ENCODE results near the gene PRR33. TPM values are rescaled to one million over a fixed set of nuclear protein-coding genes. Genes with fewer than 3 reads are reported as not detected.

Gene PRR33
- total and polyA plus RNA-seq, 7 donors = 0.16 to 8.9 (median 1.6) TPM

DNA sequence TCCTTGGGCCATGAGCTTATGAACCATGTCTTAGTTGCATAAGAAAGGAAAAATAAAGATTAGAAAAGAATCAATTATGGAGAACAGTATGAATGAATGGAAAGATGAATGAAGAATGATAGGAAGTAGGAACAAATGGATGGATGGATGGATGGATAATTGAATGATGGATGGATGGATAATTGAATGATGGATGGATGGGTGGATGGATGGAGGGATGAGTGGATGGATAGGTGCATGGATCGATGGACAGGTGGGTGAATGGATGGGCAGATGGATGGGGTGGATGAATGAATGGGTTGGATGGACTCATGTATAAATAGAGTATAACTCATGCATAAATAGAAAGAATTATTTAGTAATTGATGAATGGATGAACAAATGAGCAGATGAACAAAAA, 31.6 kb downstream of the PRR33 start:
- Histone ChIP-seq H3K4me1 (peaks cover 29% of the 10 kb centered on the region), H3K27me3 (ENCODE audit: insufficient read depth in 3 of 3, low read length in 2 of 3) (no peaks in the 10 kb centered on the region), H3K27ac (no peak overlapping the region), H3K4me3 (no peak overlapping the region), H3K36me3 (ENCODE audit: insufficient read depth in 1 of 2, low read depth in 1 of 2) (no peaks in the 10 kb centered on the region), H3K9me3 (no peaks in the 10 kb centered on the region)
- no peak for ATAC-seq
- no peak for DNase-seq
- intact Hi-C loops (cut with DNase I) = no loop called here
- WGBS, 3 donors = 98 to 100% (median 100%) methylated on average over 1 of the region's 1 CpG
- TF ChIP-seq, protein P1, sequence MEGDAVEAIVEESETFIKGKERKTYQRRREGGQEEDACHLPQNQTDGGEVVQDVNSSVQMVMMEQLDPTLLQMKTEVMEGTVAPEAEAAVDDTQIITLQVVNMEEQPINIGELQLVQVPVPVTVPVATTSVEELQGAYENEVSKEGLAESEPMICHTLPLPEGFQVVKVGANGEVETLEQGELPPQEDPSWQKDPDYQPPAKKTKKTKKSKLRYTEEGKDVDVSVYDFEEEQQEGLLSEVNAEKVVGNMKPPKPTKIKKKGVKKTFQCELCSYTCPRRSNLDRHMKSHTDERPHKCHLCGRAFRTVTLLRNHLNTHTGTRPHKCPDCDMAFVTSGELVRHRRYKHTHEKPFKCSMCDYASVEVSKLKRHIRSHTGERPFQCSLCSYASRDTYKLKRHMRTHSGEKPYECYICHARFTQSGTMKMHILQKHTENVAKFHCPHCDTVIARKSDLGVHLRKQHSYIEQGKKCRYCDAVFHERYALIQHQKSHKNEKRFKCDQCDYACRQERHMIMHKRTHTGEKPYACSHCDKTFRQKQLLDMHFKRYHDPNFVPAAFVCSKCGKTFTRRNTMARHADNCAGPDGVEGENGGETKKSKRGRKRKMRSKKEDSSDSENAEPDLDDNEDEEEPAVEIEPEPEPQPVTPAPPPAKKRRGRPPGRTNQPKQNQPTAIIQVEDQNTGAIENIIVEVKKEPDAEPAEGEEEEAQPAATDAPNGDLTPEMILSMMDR (IDR thresholded peaks at IDR 0.05) = no peak

GRCh38 chr11:1859004-1859403, 32.7 kb downstream of the PRR33 start:
- 85 to 94% (median 92%) methylated on average over 4 of the region's 4 CpGs for WGBS, 3 donors
- DNase-seq (peak in 1 of 2 donors; percentile 38), ATAC-seq (no peak)
- Histone ChIP-seq H3K36me3 (ENCODE audit: insufficient read depth in 1 of 2, low read depth in 1 of 2) (no peaks in the 10 kb centered on the region), H3K27me3 (ENCODE audit: insufficient read depth in 3 of 3, low read length in 2 of 3) (no peaks in the 10 kb centered on the region), H3K27ac (no peak overlapping the region), H3K4me1 (peaks cover 22% of the 10 kb centered on the region), H3K9me3 (no peaks in the 10 kb centered on the region), H3K4me3 (no peak overlapping the region)
- TF ChIP-seq, protein P1 (IDR thresholded peaks at IDR 0.05) = no peak
- intact Hi-C loops (cut with DNase I) = no loop called here

DNA sequence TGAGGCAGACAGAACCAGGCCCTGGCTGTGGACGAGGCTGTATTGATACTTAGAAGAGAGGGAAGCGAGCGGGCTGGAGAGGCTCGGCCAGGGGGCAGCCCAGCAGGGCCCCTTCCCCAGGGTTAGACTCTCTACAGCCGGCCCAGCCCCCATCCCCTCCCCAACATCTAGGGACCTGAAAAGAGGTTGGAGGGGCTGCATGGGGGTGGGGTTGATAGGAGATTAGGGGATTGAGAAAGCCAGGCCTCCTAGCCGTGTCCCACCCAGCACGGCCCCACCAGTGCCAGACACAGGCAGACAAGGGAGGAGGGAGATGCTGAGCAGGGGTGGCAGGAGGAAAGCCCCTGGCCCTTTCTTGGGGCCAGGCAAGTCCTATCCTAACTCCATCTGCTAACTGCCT, 33.1 kb downstream of the PRR33 start:
- ATAC-seq (no peak), DNase-seq (peak in 1 of 2 donors; percentile 50)
- Histone ChIP-seq H3K9me3 (no peaks in the 10 kb centered on the region), H3K4me3 (no peak overlapping the region), H3K27ac (no peak overlapping the region), H3K36me3 (ENCODE audit: insufficient read depth in 1 of 2, low read depth in 1 of 2) (no peaks in the 10 kb centered on the region), H3K27me3 (ENCODE audit: insufficient read depth in 3 of 3, low read length in 2 of 3) (no peaks in the 10 kb centered on the region), H3K4me1 (peaks cover 20% of the 10 kb centered on the region)
- 82 to 97% (median 96%) methylated on average over 7 of the region's 7 CpGs for WGBS, 3 donors
- TF ChIP-seq, protein P1 (IDR thresholded peaks at IDR 0.05) = no peak
- intact Hi-C loops (cut with DNase I) = no loop called here

DNA sequence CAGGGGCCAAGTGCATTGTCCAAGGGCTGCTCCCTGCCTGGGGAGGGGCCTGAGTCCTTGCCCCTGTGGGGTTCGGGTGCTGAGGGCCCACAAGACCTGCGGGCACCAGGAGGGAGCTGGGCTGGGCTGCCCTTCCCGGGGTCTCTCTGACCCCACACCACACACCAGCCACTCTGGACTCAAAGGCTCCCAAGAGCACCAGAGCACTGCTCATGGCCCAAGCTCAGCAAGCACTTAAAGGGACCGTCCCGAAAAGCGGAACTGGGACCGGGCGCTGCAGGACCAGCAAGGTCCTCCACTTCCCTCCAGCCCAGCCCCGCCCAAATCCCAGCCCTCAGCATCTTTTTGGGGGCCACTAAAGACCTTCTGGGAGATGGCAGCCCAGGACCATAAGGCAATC, 33.5 kb downstream of the PRR33 start:
- peaks cover 16% of the 10 kb centered on the region for H3K4me1 ChIP-seq
- H3K27me3 ChIP-seq (ENCODE audit: insufficient read depth in 3 of 3, low read length in 2 of 3) = no peaks in the 10 kb centered on the region
- TF ChIP-seq, protein P1 (IDR thresholded peaks at IDR 0.05) = no peak
- no peak overlapping the region for H3K27ac ChIP-seq
- intact Hi-C loops (cut with DNase I) = no loop called here
- 91 to 92% (median 91%) methylated on average over 9 of the region's 9 CpGs for WGBS, 3 donors
- ATAC-seq (no peak), DNase-seq (peak in 1 of 2 donors; percentile 61)
- no peaks in the 10 kb centered on the region for H3K36me3 ChIP-seq (ENCODE audit: insufficient read depth in 1 of 2, low read depth in 1 of 2)
- H3K9me3 ChIP-seq = no peaks in the 10 kb centered on the region
- H3K4me3 ChIP-seq = no peak overlapping the region

- DNase-seq = peak in 1 of 2 donors; percentile 46
- no peaks in the 10 kb centered on the region for H3K27me3 ChIP-seq (ENCODE audit: insufficient read depth in 3 of 3, low read length in 2 of 3)
- H3K27ac ChIP-seq = no peak overlapping the region
- WGBS, 3 donors = 81 to 87% (median 82%) methylated on average over 11 of the region's 11 CpGs
- H3K4me3 ChIP-seq = no peak overlapping the region
- intact Hi-C loops (cut with DNase I) = no loop called here
- no peaks in the 10 kb centered on the region for H3K36me3 ChIP-seq (ENCODE audit: insufficient read depth in 1 of 2, low read depth in 1 of 2)
- H3K4me1 ChIP-seq = peaks cover 12% of the 10 kb centered on the region
- no peaks in the 10 kb centered on the region for H3K9me3 ChIP-seq
- ATAC-seq = no peak
- TF ChIP-seq, protein P1 (IDR thresholded peaks at IDR 0.05) = no peak
Measured at GRCh38 chr11:1857064-1857463, 34.6 kb downstream of the PRR33 start.

Measured in psoas muscle (tissue), 8 donors.